Mammary epithelial cell (primary cell): ENCODE data around the gene NEK6.

Source experiments
- CTCF ChIP-seq, 2 donors: IDR thresholded peaks in 1 of 2; conservative IDR thresholded peaks in 1 of 2; 2 replicates each; pipeline ENCODE4 v1.5.1; 2011 to 2012; ENCODE audit warnings: inconsistent platforms in 2 of 2, low read length in 2 of 2, mild to moderate bottlenecking in 2 of 2, control low read depth in 1 of 2, low read depth in 1 of 2; ENCODE audit not compliant: insufficient read depth in 1 of 2; ENCODE audit errors: extremely low read depth in 1 of 2
- EZH2 ChIP-seq: IDR thresholded peaks from 2 replicates; pipeline ENCODE4 v1.6.1; 2012; ENCODE audit warnings: low read length, inconsistent platforms, borderline replicate concordance

- TF ChIP-seq CTCF (conservative IDR thresholded peaks at IDR 0.05 in 1 of 2, IDR thresholded peaks at IDR 0.05 in 1 of 2; ENCODE audit: extremely low read depth in 1 of 2, insufficient read depth in 1 of 2, low read depth in 1 of 2, low read length in 2 of 2) (no peak), EZH2 (no peak)
Measured at GRCh38 chr9:124266139-124266825, 8.5 kb downstream of the NEK6 start.
